CD4-positive, alpha-beta T cell treated with Interleukin-6 for 4 hours (primary cell): ENCODE measurements around the gene ADAMTS16.

ENCODE experiments used
- DNase-seq: peaks from one replicate; pipeline ENCODE4 v3.0.0-alpha.2; 2020; ENCODE audit warnings: mixed read lengths

The ADAMTS16 gene

GRCh38 chr5:5246736-5247135, 106.6 kb downstream of the ADAMTS16 start:
- no peak for DNase-seq

- DNase-seq = no peak
Observed at GRCh38 chr5:5250758-5251157, 110.6 kb downstream of the ADAMTS16 start.

- DNase-seq = no peak
Observed at GRCh38 chr5:5252106-5252505, 112.0 kb downstream of the ADAMTS16 start.

- no peak for DNase-seq
Observed at GRCh38 chr5:5257353-5257752, 117.2 kb downstream of the ADAMTS16 start.

GRCh38 chr5:5258564-5258963, 118.4 kb downstream of the ADAMTS16 start:
- no peak for DNase-seq

GRCh38 chr5:5264727-5265126, 124.6 kb downstream of the ADAMTS16 start:
- no peak for DNase-seq

GRCh38 chr5:5266297-5266696, 126.2 kb downstream of the ADAMTS16 start:
- no peak for DNase-seq

- no peak for DNase-seq
Observed at GRCh38 chr5:5270161-5270560, 130.0 kb downstream of the ADAMTS16 start.

GRCh38 chr5:5270958-5271785, 131.0 kb downstream of the ADAMTS16 start:
- no peak for DNase-seq

- no peak for DNase-seq
Observed at GRCh38 chr5:5271786-5272321, 131.7 kb downstream of the ADAMTS16 start.

- no peak for DNase-seq
Observed at GRCh38 chr5:5273398-5273797, 133.3 kb downstream of the ADAMTS16 start.

GRCh38 chr5:5273976-5274375, 133.8 kb downstream of the ADAMTS16 start:
- no peak for DNase-seq

GRCh38 chr5:5275211-5275610, 135.1 kb downstream of the ADAMTS16 start:
- no peak for DNase-seq

GRCh38 chr5:5276430-5276829, 136.3 kb downstream of the ADAMTS16 start:
- no peak for DNase-seq

- no peak for DNase-seq
Observed at GRCh38 chr5:5276951-5277517, 136.9 kb downstream of the ADAMTS16 start.

- no peak for DNase-seq
Observed at GRCh38 chr5:5278201-5278814, 138.2 kb downstream of the ADAMTS16 start.

GRCh38 chr5:5278815-5279381, 138.8 kb downstream of the ADAMTS16 start:
- no peak for DNase-seq

- DNase-seq = no peak
Observed at GRCh38 chr5:5285906-5286305, 145.8 kb downstream of the ADAMTS16 start.

- DNase-seq = no peak
Observed at GRCh38 chr5:5287419-5287818, 147.3 kb downstream of the ADAMTS16 start.

GRCh38 chr5:5288201-5288600, 148.1 kb downstream of the ADAMTS16 start:
- no peak for DNase-seq

GRCh38 chr5:5289537-5289936, 149.4 kb downstream of the ADAMTS16 start:
- DNase-seq = no peak

GRCh38 chr5:5290674-5291334, 150.7 kb downstream of the ADAMTS16 start:
- DNase-seq = no peak

- DNase-seq = no peak
Observed at GRCh38 chr5:5291357-5291756, 151.2 kb downstream of the ADAMTS16 start.
